T-helper 1 cell treated with Interleukin-12 subunit alpha and Interleukin-12 subunit beta and Interleukin-4 antibody, amounts not matched to agents 30 ng/mL and 1 ng/mL, for 36 hours (primary cell): ENCODE data around the gene CREB3. TPM values are rescaled to one million over a fixed set of nuclear protein-coding genes. Genes with fewer than 3 reads are reported as not detected.

Experiments
- intact Hi-C: fragments of 100-400 bp; cut with micrococcal nuclease; formaldehyde crosslinking; loops from one replicate; pipeline ENCODE4 v1.15.1; 2024
- total RNA-seq: library from RNA; stranded (reverse); gene quantifications from 2 replicates; pipeline ENCODE4 v1.2.3, GENCODE V29; 2022

The CREB3 gene
- total RNA-seq, 1 donor from 2014 or later = 22.9 TPM

- intact Hi-C loops = no loop called here
Observed at GRCh38 chr9:35769763-35770162, 37.3 kb downstream of the CREB3 start.

DNA sequence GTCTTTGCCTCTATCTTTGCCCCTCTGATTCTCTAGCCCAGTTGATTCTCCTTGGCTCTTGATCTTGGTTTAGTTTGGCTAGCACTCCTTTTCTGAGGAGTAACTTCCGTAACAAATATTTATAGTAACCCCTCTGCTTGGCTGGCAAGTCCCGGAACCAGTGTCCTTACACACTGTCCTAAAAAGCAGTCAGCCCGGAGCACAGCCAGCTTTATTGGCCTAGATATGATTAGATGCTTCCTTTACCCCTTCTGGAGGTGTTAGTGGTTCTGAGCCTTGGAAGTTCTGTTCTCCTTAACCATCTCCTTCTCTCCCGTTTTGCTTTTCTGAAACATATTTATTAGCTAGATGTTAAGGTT, 38.6 kb downstream of the CREB3 start:
- intact Hi-C loops = no loop called here

DNA sequence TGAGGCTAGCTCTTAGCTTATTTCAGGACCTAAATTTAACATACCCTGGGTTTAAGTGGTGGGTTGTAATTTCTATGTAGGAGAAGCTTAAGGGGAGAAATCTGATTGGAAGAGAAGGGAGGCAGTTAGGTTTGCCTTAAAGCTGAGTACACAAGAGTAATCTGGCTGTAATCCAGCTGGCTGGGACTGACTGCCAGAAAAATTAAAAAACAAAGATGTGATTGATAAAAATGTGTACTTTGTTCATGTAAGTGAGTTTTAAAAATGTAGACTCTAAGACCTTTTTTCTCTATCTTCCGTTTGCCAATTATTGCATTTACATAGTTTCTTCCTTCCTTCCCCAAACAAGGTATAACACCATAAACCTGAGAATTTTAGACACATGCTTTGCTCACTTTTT, 39.1 kb downstream of the CREB3 start:
- intact Hi-C loops = no loop called here

DNA sequence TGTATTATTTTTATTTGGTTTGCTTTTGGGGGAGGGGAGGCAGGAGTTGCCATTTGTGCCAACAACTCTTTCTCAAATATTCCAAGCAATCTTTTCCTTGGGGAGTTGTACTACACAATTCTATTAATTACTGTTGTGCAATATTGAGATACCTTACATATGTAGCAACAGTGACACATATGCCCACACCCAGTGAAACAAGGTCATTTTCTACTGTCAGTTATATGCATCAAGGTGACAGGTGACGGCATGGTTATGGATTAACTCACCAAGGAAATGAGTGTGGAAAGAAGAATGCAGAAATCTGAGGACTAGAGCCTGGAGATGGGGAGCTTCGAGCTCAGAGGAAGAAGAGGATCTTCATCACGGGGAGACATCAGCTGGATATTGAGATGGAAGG, 39.5 kb downstream of the CREB3 start:
- intact Hi-C loops = no loop called here

DNA sequence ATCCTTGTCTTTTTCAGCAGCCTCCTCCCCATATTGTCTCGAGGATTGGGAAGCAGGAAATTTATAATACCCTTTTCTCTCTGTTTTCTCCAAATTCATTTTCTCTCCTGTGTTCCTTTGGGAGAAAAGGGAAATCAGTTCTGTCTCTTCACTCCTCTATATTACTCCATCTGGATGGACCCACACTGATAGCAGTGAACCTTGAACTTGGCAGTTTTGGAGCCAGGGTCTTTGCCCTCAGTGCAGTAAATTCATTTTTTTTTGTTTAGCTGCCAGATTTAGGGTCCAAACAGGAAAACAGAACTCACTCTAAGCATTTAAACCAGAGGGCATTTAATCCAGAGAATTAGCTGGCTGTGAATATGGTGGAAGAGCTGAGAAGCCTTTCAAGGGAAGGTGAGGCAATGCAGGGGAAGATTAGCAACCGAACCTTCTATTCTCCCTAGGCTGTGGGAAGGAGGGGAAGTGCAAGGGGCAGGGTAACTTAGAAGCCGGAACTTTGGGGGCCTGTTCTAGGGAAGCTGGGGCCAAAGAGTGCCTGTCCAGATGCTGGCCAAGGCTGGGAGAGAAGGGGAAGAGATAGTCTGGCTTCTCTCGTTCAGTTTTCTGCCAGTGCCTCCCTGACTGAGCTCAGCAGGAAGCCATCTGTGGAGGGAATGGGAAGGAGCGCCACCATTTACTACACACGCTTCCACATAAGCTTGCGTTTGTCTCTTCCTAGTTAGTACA, 42.6 kb downstream of the CREB3 start:
- intact Hi-C loops = no loop called here

DNA sequence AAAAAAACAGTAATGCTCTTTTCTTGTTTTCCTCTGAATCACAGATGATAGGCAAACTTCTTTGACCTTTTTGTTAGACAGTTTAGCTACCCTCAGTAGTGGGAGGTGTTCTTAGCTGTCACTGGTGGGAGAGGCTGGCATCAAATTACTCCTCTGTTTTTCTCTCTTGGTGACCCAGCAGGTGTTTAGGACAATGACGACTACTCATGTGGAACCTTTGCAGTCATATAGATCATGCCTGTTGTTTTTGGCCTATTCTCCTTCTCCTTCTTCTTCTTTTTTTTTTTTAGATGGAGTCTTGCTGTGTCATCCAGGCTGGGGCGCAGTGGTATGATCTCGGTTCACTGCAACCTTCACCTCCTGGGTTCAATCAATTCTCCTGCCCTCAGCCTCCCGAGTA, 43.6 kb downstream of the CREB3 start:
- intact Hi-C loops = no loop called here

- intact Hi-C loops = no loop called here
Observed at GRCh38 chr9:35778496-35778895, 46.0 kb downstream of the CREB3 start.

- intact Hi-C loops = no loop called here
Observed at GRCh38 chr9:35781066-35781465, 48.6 kb downstream of the CREB3 start.

GRCh38 chr9:35783418-35783817, 51.0 kb downstream of the CREB3 start:
- intact Hi-C loops = no loop called here

Other genes with a start within 250 kb of the CREB3 start
- gene RUSC2, start 242.6 kb upstream of the CREB3 start, total RNA-seq = 3.6 and 3.8 TPM in 2 replicates
- 32.6 and 37.1 TPM in 2 replicates for gene TESK1, start 127.4 kb upstream of the CREB3 start, total RNA-seq
- gene CD72, start 114.3 kb upstream of the CREB3 start, total RNA-seq = 6.9 and 7.6 TPM in 2 replicates
- 218 and 222 TPM in 2 replicates for gene SIT1, start 81.7 kb upstream of the CREB3 start, total RNA-seq
- gene RMRP, start 74.6 kb upstream of the CREB3 start, total RNA-seq = 4,811 and 5,239 TPM in 2 replicates
- 29.0 and 32.1 TPM in 2 replicates for gene CCDC107, start 74.4 kb upstream of the CREB3 start, total RNA-seq
- gene ARHGEF39, start 67.5 kb upstream of the CREB3 start, total RNA-seq = 7.8 and 8.7 TPM in 2 replicates
- 0.15 TPM in 1 of 2 replicates, not detected in the other for gene CA9, start 58.7 kb upstream of the CREB3 start, total RNA-seq
- gene TPM2, start 42.7 kb upstream of the CREB3 start, total RNA-seq = 4.6 and 9.9 TPM in 2 replicates
- gene TLN1, start 471 bp upstream of the CREB3 start, total RNA-seq = 378 and 380 TPM in 2 replicates
- gene GBA2, start 16.6 kb downstream of the CREB3 start, total RNA-seq = 61.0 and 63.1 TPM in 2 replicates
- 26.3 and 26.5 TPM in 2 replicates for gene RGP1, start 16.6 kb downstream of the CREB3 start, total RNA-seq
- gene MSMP, start 21.6 kb downstream of the CREB3 start, total RNA-seq = not detected in 2 replicates
- gene NPR2, start 58.9 kb downstream of the CREB3 start, total RNA-seq = 10.4 and 12.0 TPM in 2 replicates
- gene SPAG8, start 79.6 kb downstream of the CREB3 start, total RNA-seq = 0.90 and 0.96 TPM in 2 replicates
- 50.5 and 51.0 TPM in 2 replicates for gene HINT2, start 82.4 kb downstream of the CREB3 start, total RNA-seq
- not detected in 2 replicates for gene FAM221B, start 96.1 kb downstream of the CREB3 start, total RNA-seq
- gene TMEM8B, start 96.6 kb downstream of the CREB3 start, total RNA-seq = 1.7 and 2.5 TPM in 2 replicates
- not detected in 2 replicates for gene OR13J1, start 137.7 kb downstream of the CREB3 start, total RNA-seq
- not detected in 2 replicates for gene HRCT1, start 173.5 kb downstream of the CREB3 start, total RNA-seq
- not detected in 2 replicates for gene SPAAR, start 176.8 kb downstream of the CREB3 start, total RNA-seq
- gene OR2S2, start 225.5 kb downstream of the CREB3 start, total RNA-seq = not detected in 2 replicates